Fibroblast of skin of right quadriceps (primary cell): ENCODE results near the gene DDIT4L.
"Not testable (repeated sequence)": the region's sequence is repeated elsewhere in the genome, so short reads cannot be mapped to it uniquely, and the experiment has no call there.

ENCODE experiments used
- DNase-seq: peaks from one replicate; pipeline ENCODE4 v3.0.0-alpha.2; 2013

DDIT4L gene, protein sequence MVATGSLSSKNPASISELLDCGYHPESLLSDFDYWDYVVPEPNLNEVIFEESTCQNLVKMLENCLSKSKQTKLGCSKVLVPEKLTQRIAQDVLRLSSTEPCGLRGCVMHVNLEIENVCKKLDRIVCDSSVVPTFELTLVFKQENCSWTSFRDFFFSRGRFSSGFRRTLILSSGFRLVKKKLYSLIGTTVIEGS

GRCh38 chr4:100189820-100190642, at the start of gene DDIT4L:
Gene DDIT4L, minus strand, starts transcription at chr4:100190468. Its CDS starts 485 bp downstream, at chr4:100189983.
- DNase-seq = peak; percentile 35

- DNase-seq = no peak
Measured at GRCh38 chr4:100240008-100240407, 49.7 kb upstream of the DDIT4L start.

GRCh38 chr4:100224721-100225120, 34.5 kb upstream of the DDIT4L start:
- no peak for DNase-seq

GRCh38 chr4:100224160-100224559, 33.9 kb upstream of the DDIT4L start:
- DNase-seq = no peak

DNA sequence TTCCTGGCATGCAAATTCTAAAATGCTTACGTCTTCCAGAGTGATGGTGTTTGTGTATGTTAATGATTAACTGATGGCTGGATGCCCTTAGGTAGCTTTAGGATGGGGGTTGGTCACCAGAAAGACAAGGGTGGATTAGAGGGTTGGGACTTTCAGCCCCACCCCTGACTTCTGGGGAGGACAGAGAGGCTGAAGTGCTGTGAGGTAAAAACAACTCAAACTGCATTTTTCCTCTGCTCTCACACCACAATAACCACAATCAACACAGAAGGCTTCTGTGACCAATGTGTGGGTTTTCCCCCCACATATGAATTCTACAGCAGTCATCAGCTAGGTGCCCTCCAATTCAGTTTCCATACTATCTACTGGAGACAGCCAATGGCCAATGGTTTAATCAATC, 18.7 kb upstream of the DDIT4L start:
- DNase-seq = no peak

GRCh38 chr4:100208459-100208858, 18.2 kb upstream of the DDIT4L start:
- DNase-seq = peak; percentile 18

GRCh38 chr4:100206850-100207249, 16.6 kb upstream of the DDIT4L start:
- no peak for DNase-seq

GRCh38 chr4:100198061-100198460, 7.8 kb upstream of the DDIT4L start:
- no peak for DNase-seq

GRCh38 chr4:100196388-100197071, 6.3 kb upstream of the DDIT4L start:
- not testable (repeated sequence) for DNase-seq

DNA sequence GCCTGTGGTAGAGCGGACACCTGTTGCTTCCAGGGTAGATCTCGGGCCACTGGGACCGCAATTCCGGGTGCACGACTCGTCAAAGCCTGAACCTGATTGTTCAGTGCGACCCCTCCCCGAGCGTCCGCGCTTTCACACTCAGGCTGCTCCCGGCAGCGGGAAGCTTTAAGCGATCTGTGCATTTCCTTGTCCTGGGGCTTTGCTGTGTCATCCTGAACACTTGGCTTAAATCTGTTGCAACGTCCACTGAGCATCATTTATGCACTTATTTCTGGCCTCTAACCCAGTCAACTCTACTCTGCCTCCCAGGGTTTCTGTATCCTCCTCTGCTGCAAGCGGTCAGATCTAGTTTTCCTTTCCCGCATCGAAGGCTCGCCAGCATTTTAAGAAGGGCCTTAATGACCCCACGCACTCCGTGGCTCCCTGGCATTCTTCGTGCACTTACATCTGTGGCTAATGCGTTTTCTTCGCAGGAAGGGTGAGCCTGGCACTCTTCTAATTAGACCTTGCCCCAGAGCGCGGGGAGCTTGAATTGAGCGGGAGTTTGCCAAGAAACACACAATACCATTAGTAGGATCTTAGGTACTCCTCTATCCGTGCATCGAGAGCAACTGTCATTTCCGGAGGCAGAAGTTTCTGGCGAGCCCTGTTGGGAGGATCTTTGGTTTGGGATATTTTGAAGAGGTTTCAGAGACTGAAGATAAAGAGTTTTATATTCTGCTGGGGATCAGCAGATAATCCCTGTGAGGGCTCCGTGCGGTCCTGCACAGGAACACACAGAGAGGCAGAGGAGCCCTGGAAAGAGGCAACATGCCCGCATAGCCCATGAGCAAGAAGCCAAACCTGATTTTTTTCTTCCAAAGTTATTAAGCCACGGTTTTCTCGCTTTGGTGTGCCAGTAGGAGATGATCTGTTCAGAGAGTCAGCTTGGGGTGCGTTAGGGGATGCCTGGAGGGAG, 654 bp upstream of the DDIT4L start:
- peak; percentile 10 for DNase-seq

- no peak for DNase-seq
Measured at GRCh38 chr4:100188829-100189228, 1.4 kb downstream of the DDIT4L start.

- DNase-seq = no peak
Measured at GRCh38 chr4:100187781-100188180, 2.5 kb downstream of the DDIT4L start.

GRCh38 chr4:100184787-100185186, 5.5 kb downstream of the DDIT4L start:
- DNase-seq = no peak

- no peak for DNase-seq
Measured at GRCh38 chr4:100177855-100178254, 12.4 kb downstream of the DDIT4L start.

- DNase-seq = no peak
Measured at GRCh38 chr4:100177126-100177525, 13.1 kb downstream of the DDIT4L start.

DNA sequence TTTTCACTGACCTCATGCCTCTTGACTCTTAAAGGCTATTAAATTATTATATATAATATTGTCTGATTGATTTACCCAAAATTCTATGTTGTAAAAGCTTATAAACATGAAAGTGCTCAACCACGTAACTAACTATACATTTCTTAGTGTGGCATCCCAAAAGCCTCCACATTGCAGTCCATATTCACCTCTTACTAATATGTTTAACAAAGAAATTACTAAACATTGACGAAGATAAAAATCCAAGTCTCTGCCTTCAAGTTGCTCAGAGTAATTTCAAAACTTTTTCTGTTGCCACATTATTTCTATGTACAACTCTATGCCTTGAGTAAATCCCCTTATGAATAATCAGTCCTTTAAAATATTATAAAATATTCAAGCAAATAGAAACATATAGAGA, 14.4 kb downstream of the DDIT4L start:
- no peak for DNase-seq

DNA sequence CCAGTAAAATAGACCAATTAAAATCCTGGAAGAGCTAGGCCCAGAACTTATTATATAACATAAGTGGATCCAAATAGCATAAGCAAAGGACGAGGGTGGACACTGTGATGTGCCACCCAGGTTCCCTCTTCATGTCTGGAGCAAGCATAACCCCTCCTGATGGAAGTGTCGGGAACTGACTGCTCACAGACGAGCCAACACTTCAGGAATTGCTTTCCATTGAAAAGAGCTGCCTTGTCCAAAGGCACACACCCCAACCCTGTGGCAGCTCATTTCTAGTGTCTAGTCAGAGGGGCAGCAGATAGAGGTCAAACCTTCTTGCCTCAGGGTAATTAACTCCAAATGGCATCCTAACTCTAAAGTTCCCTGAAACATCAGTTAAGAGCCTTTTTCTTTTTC, 15.3 kb downstream of the DDIT4L start:
- DNase-seq = no peak

- DNase-seq = no peak
Measured at GRCh38 chr4:100170986-100171385, 19.3 kb downstream of the DDIT4L start.

DNA sequence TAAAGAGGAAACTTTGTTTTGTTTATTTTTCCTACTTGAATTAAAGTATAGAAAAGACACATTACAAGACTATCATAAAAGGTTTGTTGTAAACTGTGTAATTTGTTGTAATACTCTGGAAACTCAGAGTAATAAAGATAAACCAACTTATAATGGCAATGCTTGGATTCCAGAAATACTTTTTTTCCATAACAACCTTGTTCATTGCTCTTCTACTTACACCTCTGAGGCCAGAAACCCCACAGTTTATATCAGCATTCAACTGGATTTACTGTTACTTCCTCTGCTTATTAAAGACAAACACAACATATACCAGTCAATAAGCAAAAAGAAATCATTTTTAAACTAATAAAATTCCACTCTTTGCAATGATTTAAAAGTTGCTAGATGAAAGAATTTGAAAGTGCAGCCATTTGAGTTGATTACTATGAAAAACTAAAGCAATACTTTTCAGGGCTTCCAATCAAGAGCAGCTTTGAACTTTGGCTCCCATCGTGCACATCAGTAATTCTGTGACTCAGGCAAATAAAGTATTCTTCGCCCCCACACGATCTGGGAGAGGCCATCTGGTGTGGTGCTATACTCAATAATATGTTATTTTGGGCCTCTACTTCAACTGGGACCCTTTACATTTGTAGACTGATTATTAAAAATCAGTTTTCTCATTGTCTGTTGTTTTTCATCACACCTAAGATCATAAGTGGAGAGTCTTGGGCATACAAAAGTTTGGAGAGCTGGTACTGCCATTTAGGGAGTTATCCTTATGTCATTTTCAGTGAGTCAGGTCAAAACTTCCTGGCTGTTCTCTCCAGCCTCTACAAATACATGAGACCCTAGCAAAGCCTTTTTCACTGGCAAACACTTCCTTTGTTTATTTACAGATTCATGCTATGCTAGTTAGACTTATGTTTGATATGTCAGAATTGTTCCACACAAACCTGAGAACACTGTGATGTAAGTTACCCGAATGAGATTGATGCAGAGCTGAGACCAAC, 20.5 kb downstream of the DDIT4L start:
- DNase-seq = peak; percentile 11

DNA sequence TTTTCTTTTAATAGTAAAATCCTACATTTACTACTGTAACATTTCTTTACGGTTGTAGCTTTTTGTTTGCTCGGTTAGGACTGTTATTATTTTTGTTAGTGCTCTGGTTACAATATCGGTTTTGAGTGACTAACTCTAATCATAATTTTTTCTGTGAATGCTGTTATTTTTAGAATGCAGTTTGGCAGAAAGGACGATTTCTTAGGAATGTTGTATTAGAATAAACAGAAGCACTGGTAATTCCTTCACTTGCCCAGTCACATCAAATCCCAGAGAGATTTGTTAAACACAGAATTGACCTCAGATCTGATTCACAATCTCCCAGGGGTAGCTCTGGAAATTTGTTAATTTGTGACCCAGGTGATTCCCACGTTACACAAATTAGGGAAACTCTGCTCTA, 21.7 kb downstream of the DDIT4L start:
- DNase-seq = peak; percentile 45

- DNase-seq = no peak
Measured at GRCh38 chr4:100166297-100167039, 23.8 kb downstream of the DDIT4L start.
